ENCODE measurements around the gene A3GALT2.

DNA sequence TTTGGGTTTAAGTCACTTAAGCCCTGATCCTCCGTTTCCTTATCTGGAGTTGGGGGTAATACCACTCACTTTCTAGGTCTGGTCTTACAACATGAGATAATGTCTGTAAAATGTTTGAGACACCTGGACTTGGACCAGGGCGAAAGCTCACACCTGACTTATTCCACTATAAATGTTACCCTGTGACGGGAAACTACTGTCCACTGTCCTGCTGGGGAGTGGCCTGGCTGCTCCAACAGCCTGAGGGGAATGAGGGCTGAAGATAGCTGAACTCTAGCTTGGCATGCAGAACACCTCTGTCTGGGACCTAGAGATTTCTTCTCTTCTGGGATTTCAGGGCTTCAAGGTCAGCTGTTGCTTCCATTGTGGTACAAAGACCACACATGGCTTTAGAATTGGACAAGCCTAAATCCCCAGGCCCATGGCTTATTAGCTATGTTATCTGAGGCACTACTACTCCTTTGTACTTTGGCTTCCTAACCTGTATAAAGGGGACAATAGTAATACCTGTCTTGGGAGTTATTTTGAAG is 9.5 kb upstream of the A3GALT2 start:
- TF ChIP-seq, protein P1, sequence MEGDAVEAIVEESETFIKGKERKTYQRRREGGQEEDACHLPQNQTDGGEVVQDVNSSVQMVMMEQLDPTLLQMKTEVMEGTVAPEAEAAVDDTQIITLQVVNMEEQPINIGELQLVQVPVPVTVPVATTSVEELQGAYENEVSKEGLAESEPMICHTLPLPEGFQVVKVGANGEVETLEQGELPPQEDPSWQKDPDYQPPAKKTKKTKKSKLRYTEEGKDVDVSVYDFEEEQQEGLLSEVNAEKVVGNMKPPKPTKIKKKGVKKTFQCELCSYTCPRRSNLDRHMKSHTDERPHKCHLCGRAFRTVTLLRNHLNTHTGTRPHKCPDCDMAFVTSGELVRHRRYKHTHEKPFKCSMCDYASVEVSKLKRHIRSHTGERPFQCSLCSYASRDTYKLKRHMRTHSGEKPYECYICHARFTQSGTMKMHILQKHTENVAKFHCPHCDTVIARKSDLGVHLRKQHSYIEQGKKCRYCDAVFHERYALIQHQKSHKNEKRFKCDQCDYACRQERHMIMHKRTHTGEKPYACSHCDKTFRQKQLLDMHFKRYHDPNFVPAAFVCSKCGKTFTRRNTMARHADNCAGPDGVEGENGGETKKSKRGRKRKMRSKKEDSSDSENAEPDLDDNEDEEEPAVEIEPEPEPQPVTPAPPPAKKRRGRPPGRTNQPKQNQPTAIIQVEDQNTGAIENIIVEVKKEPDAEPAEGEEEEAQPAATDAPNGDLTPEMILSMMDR (IDR thresholded peaks at IDR 0.05; ENCODE audit: low read depth, low read length, missing input control): no peak
- TF ChIP-seq HNF4G (IDR thresholded peaks at IDR 0.05): no peak
- TF ChIP-seq RAD21 (IDR thresholded peaks at IDR 0.05): no peak
- TF ChIP-seq, protein P2, sequence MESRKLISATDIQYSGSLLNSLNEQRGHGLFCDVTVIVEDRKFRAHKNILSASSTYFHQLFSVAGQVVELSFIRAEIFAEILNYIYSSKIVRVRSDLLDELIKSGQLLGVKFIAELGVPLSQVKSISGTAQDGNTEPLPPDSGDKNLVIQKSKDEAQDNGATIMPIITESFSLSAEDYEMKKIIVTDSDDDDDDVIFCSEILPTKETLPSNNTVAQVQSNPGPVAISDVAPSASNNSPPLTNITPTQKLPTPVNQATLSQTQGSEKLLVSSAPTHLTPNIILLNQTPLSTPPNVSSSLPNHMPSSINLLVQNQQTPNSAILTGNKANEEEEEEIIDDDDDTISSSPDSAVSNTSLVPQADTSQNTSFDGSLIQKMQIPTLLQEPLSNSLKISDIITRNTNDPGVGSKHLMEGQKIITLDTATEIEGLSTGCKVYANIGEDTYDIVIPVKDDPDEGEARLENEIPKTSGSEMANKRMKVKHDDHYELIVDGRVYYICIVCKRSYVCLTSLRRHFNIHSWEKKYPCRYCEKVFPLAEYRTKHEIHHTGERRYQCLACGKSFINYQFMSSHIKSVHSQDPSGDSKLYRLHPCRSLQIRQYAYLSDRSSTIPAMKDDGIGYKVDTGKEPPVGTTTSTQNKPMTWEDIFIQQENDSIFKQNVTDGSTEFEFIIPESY (IDR thresholded peaks at IDR 0.05): no peak
- TF ChIP-seq RXRA (IDR thresholded peaks at IDR 0.05): no peak
- no peak for TF ChIP-seq JUND (IDR thresholded peaks at IDR 0.05)
- no peak for TF ChIP-seq EGR1 (IDR thresholded peaks at IDR 0.05; ENCODE audit: low read depth in 2 of 2)
- TF ChIP-seq, protein P3, sequence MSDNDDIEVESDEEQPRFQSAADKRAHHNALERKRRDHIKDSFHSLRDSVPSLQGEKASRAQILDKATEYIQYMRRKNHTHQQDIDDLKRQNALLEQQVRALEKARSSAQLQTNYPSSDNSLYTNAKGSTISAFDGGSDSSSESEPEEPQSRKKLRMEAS (IDR thresholded peaks at IDR 0.05): no peak
- TF ChIP-seq, protein P4, sequence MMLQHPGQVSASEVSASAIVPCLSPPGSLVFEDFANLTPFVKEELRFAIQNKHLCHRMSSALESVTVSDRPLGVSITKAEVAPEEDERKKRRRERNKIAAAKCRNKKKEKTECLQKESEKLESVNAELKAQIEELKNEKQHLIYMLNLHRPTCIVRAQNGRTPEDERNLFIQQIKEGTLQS (IDR thresholded peaks at IDR 0.05): no peak
- TF ChIP-seq, protein P5, sequence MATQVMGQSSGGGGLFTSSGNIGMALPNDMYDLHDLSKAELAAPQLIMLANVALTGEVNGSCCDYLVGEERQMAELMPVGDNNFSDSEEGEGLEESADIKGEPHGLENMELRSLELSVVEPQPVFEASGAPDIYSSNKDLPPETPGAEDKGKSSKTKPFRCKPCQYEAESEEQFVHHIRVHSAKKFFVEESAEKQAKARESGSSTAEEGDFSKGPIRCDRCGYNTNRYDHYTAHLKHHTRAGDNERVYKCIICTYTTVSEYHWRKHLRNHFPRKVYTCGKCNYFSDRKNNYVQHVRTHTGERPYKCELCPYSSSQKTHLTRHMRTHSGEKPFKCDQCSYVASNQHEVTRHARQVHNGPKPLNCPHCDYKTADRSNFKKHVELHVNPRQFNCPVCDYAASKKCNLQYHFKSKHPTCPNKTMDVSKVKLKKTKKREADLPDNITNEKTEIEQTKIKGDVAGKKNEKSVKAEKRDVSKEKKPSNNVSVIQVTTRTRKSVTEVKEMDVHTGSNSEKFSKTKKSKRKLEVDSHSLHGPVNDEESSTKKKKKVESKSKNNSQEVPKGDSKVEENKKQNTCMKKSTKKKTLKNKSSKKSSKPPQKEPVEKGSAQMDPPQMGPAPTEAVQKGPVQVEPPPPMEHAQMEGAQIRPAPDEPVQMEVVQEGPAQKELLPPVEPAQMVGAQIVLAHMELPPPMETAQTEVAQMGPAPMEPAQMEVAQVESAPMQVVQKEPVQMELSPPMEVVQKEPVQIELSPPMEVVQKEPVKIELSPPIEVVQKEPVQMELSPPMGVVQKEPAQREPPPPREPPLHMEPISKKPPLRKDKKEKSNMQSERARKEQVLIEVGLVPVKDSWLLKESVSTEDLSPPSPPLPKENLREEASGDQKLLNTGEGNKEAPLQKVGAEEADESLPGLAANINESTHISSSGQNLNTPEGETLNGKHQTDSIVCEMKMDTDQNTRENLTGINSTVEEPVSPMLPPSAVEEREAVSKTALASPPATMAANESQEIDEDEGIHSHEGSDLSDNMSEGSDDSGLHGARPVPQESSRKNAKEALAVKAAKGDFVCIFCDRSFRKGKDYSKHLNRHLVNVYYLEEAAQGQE (IDR thresholded peaks at IDR 0.05): no peak
- no peak for TF ChIP-seq TAF1 (conservative IDR thresholded peaks at IDR 0.05)
- no peak for TF ChIP-seq FOXA1 (IDR thresholded peaks at IDR 0.05)
